ENCODE data around the gene RAP1GAP2. TPM values are rescaled to one million over a fixed set of nuclear protein-coding genes. Genes with fewer than 3 reads are reported as not detected.

Gene RAP1GAP2
- total RNA-seq, 2 donors from 2014 or later: 22.4 to 32.9 TPM

DNA sequence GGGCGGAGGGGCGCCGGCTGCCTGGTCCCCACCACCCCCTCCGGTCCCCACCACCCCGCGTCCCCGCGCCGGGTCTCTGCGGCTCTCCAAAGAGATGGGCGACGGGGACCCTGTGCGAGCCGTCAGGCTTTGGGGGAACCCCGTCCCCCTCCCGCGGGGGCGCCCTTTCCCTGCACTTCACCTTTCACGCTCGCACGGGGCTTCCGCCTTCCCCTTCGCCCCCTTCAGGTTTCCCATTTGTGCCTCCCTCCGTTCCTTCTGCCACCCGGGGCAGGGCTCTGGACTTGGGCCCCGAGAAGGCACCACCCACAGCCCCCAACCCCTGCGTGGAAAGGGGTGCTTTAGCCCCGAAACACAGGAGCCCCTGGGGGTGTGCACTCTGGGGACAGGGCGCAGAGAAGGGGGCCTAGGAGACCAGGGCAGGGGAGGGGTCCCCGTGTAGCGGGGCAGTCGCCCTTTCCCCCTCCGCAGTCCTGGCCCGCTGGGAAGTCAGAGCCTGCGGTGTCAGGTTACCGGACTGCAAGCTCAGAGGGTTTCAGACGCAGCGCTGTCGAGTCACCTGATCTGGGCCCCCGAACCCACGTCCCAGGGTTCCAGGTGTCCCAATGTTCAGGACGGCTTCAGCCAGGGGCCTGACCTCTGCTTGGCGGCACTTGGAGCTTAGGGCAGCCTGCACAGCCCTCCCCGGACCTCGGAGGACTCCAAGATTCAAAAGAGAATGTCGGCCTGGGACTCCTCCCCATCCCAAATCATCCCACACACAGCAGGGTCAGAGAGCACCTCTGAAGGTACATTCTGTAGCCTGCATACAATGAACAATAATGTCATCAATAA, 40.1 kb upstream of the RAP1GAP2 start:
- Histone ChIP-seq H3K9me3 (no peaks in the 10 kb centered on the region), H3K27me3 (peaks cover 0 to 3% of the 10 kb centered on the region in 2 donors), H3K36me3 (no peaks in the 10 kb centered on the region), H3K4me3 (peak overlapping the region; percentile 39 to 52), H3K27ac (no peak overlapping the region), H3K4me1 (peaks cover 0 to 8% of the 10 kb centered on the region in 2 donors)
- TF ChIP-seq, protein P1, sequence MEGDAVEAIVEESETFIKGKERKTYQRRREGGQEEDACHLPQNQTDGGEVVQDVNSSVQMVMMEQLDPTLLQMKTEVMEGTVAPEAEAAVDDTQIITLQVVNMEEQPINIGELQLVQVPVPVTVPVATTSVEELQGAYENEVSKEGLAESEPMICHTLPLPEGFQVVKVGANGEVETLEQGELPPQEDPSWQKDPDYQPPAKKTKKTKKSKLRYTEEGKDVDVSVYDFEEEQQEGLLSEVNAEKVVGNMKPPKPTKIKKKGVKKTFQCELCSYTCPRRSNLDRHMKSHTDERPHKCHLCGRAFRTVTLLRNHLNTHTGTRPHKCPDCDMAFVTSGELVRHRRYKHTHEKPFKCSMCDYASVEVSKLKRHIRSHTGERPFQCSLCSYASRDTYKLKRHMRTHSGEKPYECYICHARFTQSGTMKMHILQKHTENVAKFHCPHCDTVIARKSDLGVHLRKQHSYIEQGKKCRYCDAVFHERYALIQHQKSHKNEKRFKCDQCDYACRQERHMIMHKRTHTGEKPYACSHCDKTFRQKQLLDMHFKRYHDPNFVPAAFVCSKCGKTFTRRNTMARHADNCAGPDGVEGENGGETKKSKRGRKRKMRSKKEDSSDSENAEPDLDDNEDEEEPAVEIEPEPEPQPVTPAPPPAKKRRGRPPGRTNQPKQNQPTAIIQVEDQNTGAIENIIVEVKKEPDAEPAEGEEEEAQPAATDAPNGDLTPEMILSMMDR (IDR thresholded peaks at IDR 0.05): no peak
- DNase-seq (ENCODE audit: low spot score): no peak

DNA sequence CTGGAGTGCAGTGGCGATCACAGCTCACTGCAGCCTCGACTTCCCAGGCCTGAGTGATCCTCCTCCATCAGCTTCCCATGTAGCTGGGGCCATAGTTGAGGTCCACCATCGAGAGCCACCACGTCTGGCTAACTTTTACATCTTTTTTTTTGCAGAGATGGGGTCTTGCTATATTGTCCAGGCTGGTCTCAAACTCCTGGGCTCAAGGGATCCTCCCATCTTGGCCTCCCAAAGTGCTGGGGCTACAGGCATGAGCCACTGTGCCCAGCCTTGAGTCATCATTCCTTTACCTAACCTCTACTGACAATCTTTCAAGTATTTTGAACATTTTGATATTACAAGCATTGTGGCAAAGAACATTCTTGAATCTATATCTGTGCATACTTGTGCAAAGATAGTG, 37.4 kb upstream of the RAP1GAP2 start:
- H3K27me3 ChIP-seq: peaks cover 0 to 3% of the 10 kb centered on the region in 2 donors
- no peaks in the 10 kb centered on the region for H3K9me3 ChIP-seq
- no peak for DNase-seq (ENCODE audit: low spot score)
- no peak overlapping the region for H3K4me3 ChIP-seq
- no peak overlapping the region for H3K27ac ChIP-seq
- H3K36me3 ChIP-seq: no peaks in the 10 kb centered on the region
- peaks cover 0 to 8% of the 10 kb centered on the region in 2 donors for H3K4me1 ChIP-seq
- TF ChIP-seq, protein P1 (IDR thresholded peaks at IDR 0.05): no peak

DNA sequence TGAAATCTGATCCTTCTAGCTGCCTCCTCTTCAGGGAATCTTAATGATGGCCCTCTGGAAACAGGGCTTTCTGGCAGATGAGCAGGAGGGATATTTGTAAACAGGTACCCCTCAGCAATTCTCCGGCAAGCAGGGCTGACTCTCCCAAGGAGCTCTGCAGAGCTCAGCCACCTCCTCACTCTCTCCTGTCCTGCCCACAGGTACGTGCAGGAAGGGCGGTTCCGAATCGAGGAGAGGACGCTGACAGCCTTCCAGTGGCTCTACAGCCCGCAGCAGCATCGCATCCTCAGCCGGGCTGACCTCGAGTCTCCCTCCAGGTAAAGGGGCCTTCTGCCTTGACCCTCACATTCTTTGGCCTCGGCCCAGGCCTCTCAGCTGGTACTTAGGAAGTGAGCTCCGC, 26.1 kb upstream of the RAP1GAP2 start:
- H3K9me3 ChIP-seq: no peaks in the 10 kb centered on the region
- no peaks in the 10 kb centered on the region for H3K36me3 ChIP-seq
- H3K27me3 ChIP-seq: no peaks in the 10 kb centered on the region
- TF ChIP-seq, protein P1 (IDR thresholded peaks at IDR 0.05): no peak
- no peak overlapping the region for H3K27ac ChIP-seq
- H3K4me1 ChIP-seq: no peaks in the 10 kb centered on the region
- H3K4me3 ChIP-seq: no peak overlapping the region
- DNase-seq (ENCODE audit: low spot score): no peak

DNA sequence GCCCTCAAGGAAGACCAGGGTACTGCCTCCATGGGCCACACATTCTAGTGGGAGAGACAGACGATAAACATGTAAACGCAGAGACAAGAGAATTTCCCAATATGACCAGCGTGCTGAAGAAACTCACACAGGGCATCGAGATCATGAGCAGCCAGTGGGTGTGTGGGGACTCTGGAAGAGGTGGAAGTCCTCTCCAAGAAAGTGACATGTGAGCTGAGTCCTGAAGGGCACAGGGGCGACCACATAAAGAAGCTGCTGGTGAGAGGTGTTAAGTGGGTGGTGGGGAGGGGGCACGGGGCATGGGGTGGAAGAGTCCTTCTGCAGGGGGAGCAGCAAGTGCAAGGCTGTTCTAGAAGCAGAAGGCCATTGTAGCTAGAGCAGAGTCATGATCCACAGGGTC, 21.0 kb upstream of the RAP1GAP2 start:
- H3K9me3 ChIP-seq: no peaks in the 10 kb centered on the region
- H3K27ac ChIP-seq: no peak overlapping the region
- no peak for DNase-seq (ENCODE audit: low spot score)
- TF ChIP-seq, protein P1 (IDR thresholded peaks at IDR 0.05): no peak
- no peaks in the 10 kb centered on the region for H3K4me1 ChIP-seq
- no peak overlapping the region for H3K4me3 ChIP-seq
- no peaks in the 10 kb centered on the region for H3K27me3 ChIP-seq
- H3K36me3 ChIP-seq: no peaks in the 10 kb centered on the region

DNA sequence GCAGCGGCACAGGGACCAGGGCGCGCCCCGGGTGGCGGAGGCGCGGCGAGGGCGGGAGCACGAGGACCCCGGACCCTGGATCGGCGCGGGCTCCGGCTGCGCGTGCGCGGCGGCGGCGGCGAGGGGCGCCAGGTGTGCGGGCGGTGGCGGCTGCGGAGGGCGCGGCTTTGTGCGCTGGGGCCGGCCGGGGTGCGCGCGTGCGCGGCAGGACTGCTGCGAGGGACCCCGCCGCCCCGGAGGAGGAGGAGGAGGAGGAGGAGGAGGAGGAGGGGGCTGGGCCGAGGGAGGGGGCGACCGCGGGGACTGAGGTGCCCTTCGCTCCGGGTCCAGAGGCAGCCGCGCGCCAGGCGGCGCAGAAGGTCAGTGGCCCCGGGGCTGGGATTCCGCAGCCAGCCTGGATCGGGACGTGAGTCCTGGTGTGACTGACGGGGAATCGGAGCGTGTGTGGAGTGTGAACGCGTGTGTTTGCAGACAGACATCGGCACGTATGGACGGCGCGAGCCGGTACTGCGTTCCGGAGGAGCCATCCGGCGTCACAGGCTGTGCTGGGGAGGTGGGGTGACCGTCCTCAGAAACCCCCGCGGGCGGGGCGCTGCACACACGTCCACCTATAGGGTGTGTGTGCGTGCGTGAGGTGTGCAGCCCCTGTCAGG, 19.5 kb upstream of the RAP1GAP2 start:
- TF ChIP-seq, protein P1 (IDR thresholded peaks at IDR 0.05): no peak
- Histone ChIP-seq H3K27ac (no peak overlapping the region), H3K27me3 (no peaks in the 10 kb centered on the region), H3K4me3 (peak overlapping the region; percentile 26 to 41), H3K9me3 (no peaks in the 10 kb centered on the region), H3K4me1 (no peaks in the 10 kb centered on the region), H3K36me3 (no peaks in the 10 kb centered on the region)
- no peak for DNase-seq (ENCODE audit: low spot score)
